ENCODE data around the gene POLD2.
A peak's percentile ranks its signal among the peaks of the same experiment; 100 is the strongest.
"Not testable (repeated sequence)": the region's sequence is repeated elsewhere in the genome, so short reads cannot be mapped to it uniquely, and the experiment has no call there.

Gene POLD2

GRCh38 chr7:44138698-44139097 is 15.3 kb upstream of the POLD2 start:
- no peak for DNase-seq

- no peak for DNase-seq
Measured at GRCh38 chr7:44136731-44137130, 13.4 kb upstream of the POLD2 start.

GRCh38 chr7:44134943-44135628 is 11.7 kb upstream of the POLD2 start:
- no peak for DNase-seq

GRCh38 chr7:44133295-44133694 is 9.9 kb upstream of the POLD2 start:
- DNase-seq, result no peak

GRCh38 chr7:44132039-44132438 is 8.7 kb upstream of the POLD2 start:
- DNase-seq, result peak; percentile 15

- DNase-seq, result no peak
Measured at GRCh38 chr7:44131173-44132029, 8.1 kb upstream of the POLD2 start.

- no peak for DNase-seq
Measured at GRCh38 chr7:44128721-44129582, 5.6 kb upstream of the POLD2 start.

- no peak for DNase-seq
Measured at GRCh38 chr7:44127161-44127560, 3.8 kb upstream of the POLD2 start.

GRCh38 chr7:44126574-44126973 is 3.2 kb upstream of the POLD2 start:
- not testable (repeated sequence) for DNase-seq

- no peak for DNase-seq
Measured at GRCh38 chr7:44124822-44125202, 1.5 kb upstream of the POLD2 start.

GRCh38 chr7:44122529-44122928 is 819 bp downstream of the POLD2 start:
- no peak for DNase-seq

GRCh38 chr7:44121761-44122420 is 1.5 kb downstream of the POLD2 start:
- DNase-seq, result no peak

- no peak for DNase-seq
Measured at GRCh38 chr7:44120395-44120794, 3.0 kb downstream of the POLD2 start.

GRCh38 chr7:44119829-44120380 is 3.4 kb downstream of the POLD2 start:
- no peak for DNase-seq

- DNase-seq, result peak; percentile 33
Measured at GRCh38 chr7:44117801-44118429, 5.4 kb downstream of the POLD2 start.

- DNase-seq, result no peak
Measured at GRCh38 chr7:44116789-44117666, 6.3 kb downstream of the POLD2 start.

GRCh38 chr7:44116087-44116788 is 7.1 kb downstream of the POLD2 start:
- no peak for DNase-seq

GRCh38 chr7:44114586-44115310 is 8.6 kb downstream of the POLD2 start:
- no peak for DNase-seq

GRCh38 chr7:44113764-44114354 is 9.5 kb downstream of the POLD2 start:
- DNase-seq, result no peak

Data from fibroblast of skin of back (primary cell).